Immature natural killer cell (primary cell): Measurements from ENCODE around the gene KRT4. TPM values are rescaled to one million over a fixed set of nuclear protein-coding genes. Genes with fewer than 3 reads are reported as not detected.
"Not testable (repeated sequence)": the region's sequence is repeated elsewhere in the genome, so short reads cannot be mapped to it uniquely, and the experiment has no call there.

Experiments used
- DNase-seq, 3 donors: peaks; one replicate each; pipeline ENCODE4 v3.0.0; 2022; ENCODE audit warnings: mixed read lengths in 1 of 3
- H3K27ac Mint-ChIP-seq, 6 donors: one replicate each; pipeline ENCODE4 v1.8.0; 2020; ENCODE audit warnings: mixed read lengths in 6 of 6, mild to moderate bottlenecking in 5 of 6, inconsistent platforms in 4 of 6, moderate library complexity in 3 of 6
- H3K27me3 Mint-ChIP-seq, 3 donors: one replicate each; pipeline ENCODE4 v1.8.0; 2020 to 2021; ENCODE audit warnings: low read depth in 3 of 3, mild to moderate bottlenecking in 3 of 3, mixed read lengths in 3 of 3, moderate library complexity in 3 of 3, inconsistent platforms in 1 of 3
- H3K36me3 Mint-ChIP-seq, 3 donors: one replicate each; pipeline ENCODE4 v1.8.0; 2020; ENCODE audit warnings: mixed read lengths in 3 of 3, inconsistent platforms in 2 of 3, mild to moderate bottlenecking in 2 of 3
- H3K4me1 Mint-ChIP-seq, 2 donors: one replicate each; pipeline ENCODE4 v1.8.0; 2020; ENCODE audit warnings: inconsistent platforms in 2 of 2, mild to moderate bottlenecking in 2 of 2, mixed read lengths in 2 of 2, moderate library complexity in 1 of 2
- H3K4me3 Mint-ChIP-seq, 5 donors: one replicate each; pipeline ENCODE4 v1.8.0; 2020; ENCODE audit warnings: mild to moderate bottlenecking in 5 of 5, mixed read lengths in 5 of 5, inconsistent platforms in 3 of 5, moderate library complexity in 3 of 5
- H3K9me3 Mint-ChIP-seq, 6 donors: one replicate each; pipeline ENCODE4 v1.8.0; 2020; ENCODE audit warnings: mild to moderate bottlenecking in 6 of 6, mixed read lengths in 6 of 6, inconsistent platforms in 4 of 6, moderate library complexity in 3 of 6
- polyA plus RNA-seq, 3 donors: library from polyadenylated mRNA; unstranded; fragments of 300-500 nt; fragmentation: Illumina TruSeq; gene quantifications; one replicate each; pipeline ENCODE4 v1.2.3, GENCODE V29; 2021

The KRT4 gene
- polyA plus RNA-seq, 3 donors from 2014 or later = not detected

DNA sequence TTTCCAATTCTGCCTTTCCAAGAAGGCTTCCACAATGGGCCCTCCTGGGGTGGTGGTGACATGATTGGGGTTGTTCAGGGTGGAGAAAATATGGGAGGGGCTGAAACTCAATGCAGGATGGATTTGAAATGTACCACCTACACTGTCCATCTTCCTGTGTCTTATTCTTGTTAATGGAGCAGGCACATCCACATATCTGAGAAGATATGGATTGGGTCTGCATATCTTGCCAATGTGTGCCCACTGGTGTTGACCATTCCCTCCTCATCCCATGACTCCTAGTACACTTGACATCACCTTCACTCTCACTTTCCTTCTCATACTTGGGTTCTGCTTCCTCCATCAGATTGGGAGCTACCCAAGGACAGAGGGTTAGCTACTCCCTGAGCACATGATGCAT lies 44.0 kb downstream of the KRT4 start:
- Mint-ChIP-seq H3K9me3 (peaks cover 0 to 2% (median 0%) of the 10 kb centered on the region in 6 donors), H3K36me3 (no peaks in the 10 kb centered on the region), H3K27ac (no peak overlapping the region), H3K4me3 (no peak overlapping the region), H3K4me1 (no peaks in the 10 kb centered on the region), H3K27me3 (peaks cover under 1 to 5% (median 5%) of the 10 kb centered on the region in 3 donors)
- no peak for DNase-seq

DNA sequence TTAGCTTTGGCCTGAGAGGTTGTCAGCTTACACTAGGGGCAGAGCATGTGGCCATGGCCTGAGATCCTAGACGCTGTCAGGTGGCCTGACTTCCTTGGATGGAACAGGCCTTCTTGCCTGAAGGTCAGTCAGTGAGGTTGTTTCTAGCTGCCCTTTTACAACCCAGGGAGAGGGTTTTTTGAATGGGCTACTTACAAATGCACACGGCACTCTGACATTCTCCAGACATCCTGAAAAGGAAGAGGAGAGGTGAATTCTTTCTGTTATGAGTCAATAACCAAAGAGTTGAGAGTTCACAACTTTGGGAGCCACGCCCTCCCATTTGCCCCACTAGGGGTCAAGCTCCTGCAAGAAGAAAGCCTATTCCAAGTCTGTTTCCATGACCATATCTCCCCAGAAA lies 44.6 kb downstream of the KRT4 start:
- no peak overlapping the region for H3K27ac Mint-ChIP-seq
- DNase-seq = no peak
- peaks cover 2 to 7% (median 5%) of the 10 kb centered on the region in 3 donors for H3K27me3 Mint-ChIP-seq
- no peaks in the 10 kb centered on the region for H3K36me3 Mint-ChIP-seq
- H3K4me1 Mint-ChIP-seq = no peaks in the 10 kb centered on the region
- H3K9me3 Mint-ChIP-seq = peaks cover 0 to 2% (median 0%) of the 10 kb centered on the region in 6 donors
- no peak overlapping the region for H3K4me3 Mint-ChIP-seq

GRCh38 chr12:52768479-52769200 lies 45.3 kb downstream of the KRT4 start:
- DNase-seq = no peak
- no peak overlapping the region for H3K27ac Mint-ChIP-seq
- H3K9me3 Mint-ChIP-seq = peaks cover 0 to 2% (median 0%) of the 10 kb centered on the region in 6 donors
- no peaks in the 10 kb centered on the region for H3K4me1 Mint-ChIP-seq
- no peak overlapping the region for H3K4me3 Mint-ChIP-seq
- no peaks in the 10 kb centered on the region for H3K36me3 Mint-ChIP-seq
- H3K27me3 Mint-ChIP-seq = peaks cover 2 to 7% (median 5%) of the 10 kb centered on the region in 3 donors

GRCh38 chr12:52767427-52767826 lies 46.5 kb downstream of the KRT4 start:
- Mint-ChIP-seq H3K4me3 (no peak overlapping the region), H3K27ac (no peak overlapping the region), H3K27me3 (peaks cover 5 to 7% (median 6%) of the 10 kb centered on the region in 3 donors), H3K9me3 (peaks cover 0 to 9% (median under 1%) of the 10 kb centered on the region in 6 donors), H3K4me1 (no peaks in the 10 kb centered on the region), H3K36me3 (no peaks in the 10 kb centered on the region)
- no peak for DNase-seq

DNA sequence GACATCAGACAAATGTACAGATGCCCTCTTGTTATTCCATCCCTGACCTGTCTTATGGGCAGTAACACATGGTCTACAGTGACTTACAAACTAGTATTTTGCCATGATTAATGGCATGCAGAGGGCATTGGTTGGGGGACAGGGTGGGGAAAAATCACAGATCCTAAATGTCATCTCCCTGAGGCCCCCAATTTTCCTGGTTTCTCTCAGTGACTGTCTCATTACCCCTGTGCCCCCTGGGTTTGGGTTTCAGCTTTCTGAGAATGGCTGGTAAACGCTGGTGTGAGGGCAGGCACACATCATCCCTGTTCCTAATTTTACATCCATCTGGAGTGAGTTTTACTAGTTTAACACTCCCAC lies 46.9 kb downstream of the KRT4 start:
- Mint-ChIP-seq H3K4me1 (no peaks in the 10 kb centered on the region), H3K36me3 (no peaks in the 10 kb centered on the region), H3K9me3 (peaks cover 0 to 14% (median 2%) of the 10 kb centered on the region in 6 donors), H3K27me3 (peaks cover 5 to 7% (median 6%) of the 10 kb centered on the region in 3 donors), H3K4me3 (no peak overlapping the region), H3K27ac (no peak overlapping the region)
- DNase-seq = no peak

DNA sequence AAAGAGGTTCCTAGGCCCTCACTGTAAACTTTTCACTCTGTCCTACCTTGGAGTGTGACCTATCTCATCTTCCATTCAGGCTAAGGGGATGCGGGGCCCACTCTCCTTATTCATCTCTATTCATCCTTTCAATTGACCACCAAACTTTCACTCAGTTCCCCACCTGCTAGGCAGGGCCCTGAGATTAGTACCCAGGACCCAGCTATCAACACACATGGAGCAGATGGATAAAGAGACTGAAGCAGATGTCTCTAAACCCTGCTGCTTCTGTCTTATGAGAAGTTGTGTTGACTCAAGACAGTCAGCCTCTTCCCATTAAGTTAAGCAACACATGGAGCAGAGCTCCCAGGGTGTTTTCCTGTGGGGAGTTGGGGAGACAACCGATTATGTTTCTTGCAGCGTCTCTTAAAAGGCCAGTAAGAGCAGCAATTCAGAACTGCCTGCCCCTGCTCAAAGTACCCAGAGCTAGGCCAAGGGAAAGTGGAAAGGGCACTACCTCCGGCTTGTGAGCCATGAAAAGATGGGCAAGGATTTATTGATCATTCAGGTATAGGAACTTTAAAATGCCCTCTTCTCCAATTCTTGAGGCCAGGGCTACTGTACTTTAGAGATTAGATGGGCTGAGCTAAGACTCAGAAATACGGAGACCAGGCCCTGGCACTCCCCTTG lies 47.4 kb downstream of the KRT4 start:
- Mint-ChIP-seq H3K36me3 (no peaks in the 10 kb centered on the region), H3K9me3 (peaks cover 0 to 19% (median 6%) of the 10 kb centered on the region in 6 donors)

GRCh38 chr12:52765702-52766101 lies 48.2 kb downstream of the KRT4 start:
- no peak overlapping the region for H3K27ac Mint-ChIP-seq
- no peak for DNase-seq
- no peaks in the 10 kb centered on the region for H3K36me3 Mint-ChIP-seq
- no peaks in the 10 kb centered on the region for H3K4me1 Mint-ChIP-seq
- peaks cover 2 to 7% (median 6%) of the 10 kb centered on the region in 3 donors for H3K27me3 Mint-ChIP-seq
- no peak overlapping the region for H3K4me3 Mint-ChIP-seq
- H3K9me3 Mint-ChIP-seq = peaks cover 4 to 27% (median 12%) of the 10 kb centered on the region in 6 donors

More for the DNA sequence above, 47.4 kb downstream of the KRT4 start:
- DNase-seq = no peak
- no peak overlapping the region for H3K27ac Mint-ChIP-seq
- no peaks in the 10 kb centered on the region for H3K4me1 Mint-ChIP-seq
- peaks cover 2 to 7% (median 6%) of the 10 kb centered on the region in 3 donors for H3K27me3 Mint-ChIP-seq
- H3K4me3 Mint-ChIP-seq = no peak overlapping the region

- no peaks in the 10 kb centered on the region for H3K36me3 Mint-ChIP-seq
- H3K27me3 Mint-ChIP-seq = peaks cover 2 to 12% (median 7%) of the 10 kb centered on the region in 3 donors
- H3K9me3 Mint-ChIP-seq = peaks cover 8 to 39% (median 16%) of the 10 kb centered on the region in 6 donors
- no peak for DNase-seq
- H3K4me3 Mint-ChIP-seq = no peak overlapping the region
- H3K27ac Mint-ChIP-seq = no peak overlapping the region
- no peaks in the 10 kb centered on the region for H3K4me1 Mint-ChIP-seq
Measured at GRCh38 chr12:52763991-52764390, 49.9 kb downstream of the KRT4 start.

DNA sequence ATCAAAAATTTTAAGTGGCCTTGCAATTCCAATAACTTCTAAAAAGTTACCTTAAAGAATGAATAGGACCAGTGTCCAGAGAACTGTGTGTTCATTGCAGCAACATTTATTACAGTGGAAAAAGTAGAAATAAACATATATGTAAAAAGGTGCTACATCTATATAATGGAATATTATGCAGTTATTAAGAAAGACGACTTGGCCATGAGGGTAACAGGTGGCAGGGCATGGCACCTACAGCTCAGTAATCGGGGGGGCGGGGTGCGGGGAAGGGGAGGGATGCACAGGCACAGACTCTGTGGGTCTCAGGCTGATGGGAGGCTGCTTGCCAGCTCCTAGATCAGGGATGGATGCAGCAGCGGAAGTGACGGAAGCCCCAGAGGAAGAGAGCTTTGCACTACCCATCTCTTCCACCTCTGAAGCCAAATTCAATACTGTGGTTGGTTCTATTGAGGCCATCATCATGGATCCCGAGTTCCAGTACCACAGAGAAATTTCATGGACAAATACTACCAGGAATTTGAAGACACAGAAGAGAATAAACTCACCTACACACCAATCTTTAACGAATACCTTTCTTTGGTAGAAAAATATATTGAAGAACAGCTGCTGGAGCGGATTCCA lies 50.8 kb downstream of the KRT4 start:
- peaks cover 2 to 17% (median 7%) of the 10 kb centered on the region in 3 donors for H3K27me3 Mint-ChIP-seq
- no peak for DNase-seq
- no peak overlapping the region for H3K4me3 Mint-ChIP-seq
- peaks cover 8 to 39% (median 18%) of the 10 kb centered on the region in 6 donors for H3K9me3 Mint-ChIP-seq
- H3K27ac Mint-ChIP-seq = no peak overlapping the region
- no peaks in the 10 kb centered on the region for H3K4me1 Mint-ChIP-seq
- H3K36me3 Mint-ChIP-seq = no peaks in the 10 kb centered on the region

DNA sequence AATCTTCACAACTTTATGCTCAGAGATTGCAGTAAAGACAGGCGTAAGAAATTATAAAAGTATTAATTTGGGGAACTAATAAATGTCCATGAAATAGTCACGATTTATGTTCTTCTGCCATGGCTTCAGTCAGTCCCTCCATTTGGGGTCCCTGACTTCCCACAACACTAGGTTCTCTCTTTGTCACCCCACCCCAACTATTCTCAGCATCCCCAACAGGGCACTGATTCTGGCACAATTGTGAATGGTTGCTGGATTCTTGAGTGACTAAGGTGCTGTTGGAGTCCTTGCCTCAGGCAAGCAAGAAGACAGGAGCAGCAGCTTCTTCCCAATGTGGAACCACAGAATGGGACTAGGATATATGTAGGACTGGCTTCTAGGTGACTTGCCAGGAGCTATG lies 52.1 kb downstream of the KRT4 start:
- Mint-ChIP-seq H3K36me3 (no peaks in the 10 kb centered on the region), H3K4me3 (no peak overlapping the region), H3K4me1 (no peaks in the 10 kb centered on the region), H3K27ac (no peak overlapping the region), H3K27me3 (peaks cover 2 to 17% (median 5%) of the 10 kb centered on the region in 3 donors), H3K9me3 (peaks cover 8 to 39% (median 18%) of the 10 kb centered on the region in 6 donors)
- no peak for DNase-seq

GRCh38 chr12:52761218-52761617 lies 52.7 kb downstream of the KRT4 start:
- not testable (repeated sequence) for H3K36me3 Mint-ChIP-seq, H3K4me3 Mint-ChIP-seq, H3K27ac Mint-ChIP-seq, DNase-seq, H3K4me1 Mint-ChIP-seq
- Mint-ChIP-seq H3K9me3 (peaks cover 8 to 39% (median 18%) of the 10 kb centered on the region in 6 donors), H3K27me3 (peaks cover 2 to 17% (median 5%) of the 10 kb centered on the region in 3 donors)

- Mint-ChIP-seq H3K4me3 (no peak overlapping the region), H3K27me3 (peaks cover 0 to 17% (median 3%) of the 10 kb centered on the region in 3 donors), H3K27ac (no peak overlapping the region), H3K4me1 (no peaks in the 10 kb centered on the region), H3K9me3 (peaks cover 8 to 39% (median 18%) of the 10 kb centered on the region in 6 donors), H3K36me3 (no peaks in the 10 kb centered on the region)
- DNase-seq = no peak
Measured at GRCh38 chr12:52760623-52761022, 53.3 kb downstream of the KRT4 start.

GRCh38 chr12:52759695-52760094 lies 54.2 kb downstream of the KRT4 start:
- Mint-ChIP-seq H3K9me3 (peaks cover 8 to 39% (median 18%) of the 10 kb centered on the region in 6 donors), H3K27me3 (peaks cover 3 to 17% (median 6%) of the 10 kb centered on the region in 3 donors), H3K4me1 (no peaks in the 10 kb centered on the region), H3K27ac (no peak overlapping the region), H3K4me3 (no peak overlapping the region), H3K36me3 (no peaks in the 10 kb centered on the region)
- DNase-seq = no peak

- Mint-ChIP-seq H3K4me1 (no peaks in the 10 kb centered on the region), H3K27me3 (peaks cover 3 to 17% (median 6%) of the 10 kb centered on the region in 3 donors), H3K36me3 (no peaks in the 10 kb centered on the region), H3K27ac (no peak overlapping the region), H3K9me3 (peaks cover 8 to 39% (median 18%) of the 10 kb centered on the region in 6 donors), H3K4me3 (no peak overlapping the region)
- DNase-seq = no peak
Measured at GRCh38 chr12:52759218-52759617, 54.7 kb downstream of the KRT4 start.
